Esophagus muscularis mucosa (tissue), 4 donors: ENCODE data around the gene CMTM5. TPM values are rescaled to one million over a fixed set of nuclear protein-coding genes. Genes with fewer than 3 reads are reported as not detected.
A peak's percentile ranks its signal among the peaks of the same experiment; 100 is the strongest.

Source experiments
- DNase-seq: peaks from one replicate; pipeline ENCODE4 v3.0.0-alpha.2; 2017; ENCODE audit errors: extremely low spot score
- H3K27ac ChIP-seq, 4 donors: fragments of 200-600 bp; sonication (generic); replicated peaks in 1 of 4; 1 replicate in 3 of 4; 2 replicates in 1 of 4; pipeline ENCODE4 v1.5.1; 2016 to 2019; ENCODE audit warnings: mild to moderate bottlenecking in 1 of 4
- H3K27me3 ChIP-seq, 4 donors: fragments of 200-600 bp; sonication (generic); one replicate each; pipeline versions ENCODE4 v1.5.1 to v1.6.0; 2016 to 2019
- H3K36me3 ChIP-seq, 4 donors: fragments of 200-600 bp; sonication (generic); one replicate each; pipeline ENCODE4 v1.5.1; 2016 to 2019
- H3K4me1 ChIP-seq, 4 donors: fragments of 200-600 bp; sonication (generic); one replicate each; pipeline ENCODE4 v1.5.1; 2016 to 2019
- H3K4me3 ChIP-seq, 4 donors: fragments of 200-600 bp; sonication (generic); 1 replicate in 2 of 4; 2 replicates in 2 of 4; pipeline ENCODE4 v1.5.1; 2016 to 2019; ENCODE audit warnings: mild to moderate bottlenecking in 4 of 4, moderate library complexity in 1 of 4
- H3K9me3 ChIP-seq, 4 donors: fragments of 200-600 bp; sonication (generic); 1 replicate in 3 of 4; 2 replicates in 1 of 4; pipeline ENCODE4 v1.5.1; 2016 to 2019
- EP300 ChIP-seq: sonication (generic); formaldehyde crosslinking; IDR thresholded peaks from one replicate; pipeline ENCODE4 v1.6.1; 2017; ENCODE audit warnings: antibody characterized with exemption
- POLR2A ChIP-seq: fragments of 450-650 bp; IDR thresholded peaks from one replicate; pipeline ENCODE4 v1.6.1; 2017; ENCODE audit warnings: antibody characterized with exemption, moderate library complexity, mild to moderate bottlenecking, low read depth
- POLR2AphosphoS5 ChIP-seq, 2 donors: sonication (generic); formaldehyde crosslinking; IDR thresholded peaks; one replicate each; pipeline ENCODE4 v1.6.1; 2017; ENCODE audit warnings: antibody characterized with exemption in 2 of 2
- WGBS: methylation state at CpG from one replicate; pipeline ENCODE4 v1.1.5; 2018; 5-methylcytosine and 5-hydroxymethylcytosine counted together
- intact Hi-C: fragments of 100-400 bp; cut with DNase I; formaldehyde crosslinking; loops from one replicate; pipeline ENCODE4 v1.15.1; 2023
- total RNA-seq, 4 donors: library from RNA; depleted of rRNA; stranded (reverse); fragments of >200 nt; gene quantifications; one replicate each; pipeline versions ENCODE4 v1.1.0 to v1.2.1, GENCODE V29; 2016
- TF ChIP-seq, protein P1 (sequence below), 3 experiments: fragments of 200-600 bp in 2 of 3; fragments of 450-650 bp in 1 of 3; sonication (generic) in 2 of 3; IDR thresholded peaks; one replicate each; pipeline ENCODE4 v1.5.1; 2017 to 2019; ENCODE audit warnings: antibody characterized with exemption in 3 of 3, mild to moderate bottlenecking in 2 of 3, moderate library complexity in 1 of 3

Gene CMTM5, protein sequence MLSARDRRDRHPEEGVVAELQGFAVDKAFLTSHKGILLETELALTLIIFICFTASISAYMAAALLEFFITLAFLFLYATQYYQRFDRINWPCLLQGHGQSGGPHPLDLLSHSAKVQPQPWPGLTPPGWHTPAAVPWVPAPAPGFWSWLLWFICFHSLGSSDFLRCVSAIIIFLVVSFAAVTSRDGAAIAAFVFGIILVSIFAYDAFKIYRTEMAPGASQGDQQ
- 1 to 10 TPM in 3 of 4 donors, under 1 TPM in 1; 0.78 to 2.9 (median 1.9) TPM for total RNA-seq

DNA sequence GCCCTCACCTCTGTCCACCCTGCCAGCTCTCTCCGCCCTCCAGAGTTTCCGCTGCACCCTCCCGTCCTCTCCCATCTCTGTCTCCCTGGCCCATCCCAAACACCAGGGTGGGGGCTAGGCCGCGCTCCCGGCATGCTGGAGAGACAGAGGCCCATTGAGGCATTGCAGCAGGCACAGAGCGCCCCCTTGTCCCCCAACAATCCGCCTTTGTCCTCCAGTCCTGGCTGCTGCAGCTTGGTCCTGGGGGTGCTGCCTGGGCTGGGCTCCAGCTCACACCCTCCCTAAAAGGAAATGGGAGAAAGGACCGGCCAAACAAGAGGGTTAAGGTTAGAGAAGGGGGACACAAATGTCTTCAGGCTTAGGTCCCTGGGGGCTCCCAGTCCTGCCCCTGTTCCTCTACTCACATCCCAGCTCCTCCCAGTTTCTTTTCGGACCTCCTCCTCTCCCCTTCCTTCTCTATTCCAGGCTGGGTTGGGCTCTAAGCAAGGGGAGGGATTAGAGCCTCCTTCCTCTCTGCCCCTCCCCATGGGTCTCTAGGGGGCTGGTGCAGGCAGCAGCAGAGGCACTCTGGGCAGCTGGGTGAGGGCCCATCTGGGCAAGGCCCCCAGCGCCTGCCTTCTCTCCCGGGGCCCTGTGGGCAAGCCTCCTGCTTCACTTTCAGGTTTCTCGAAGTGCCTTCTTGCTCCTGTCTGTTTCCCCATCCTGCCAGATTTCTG lies at the start of gene CMTM5:
Gene CMTM5, plus strand, starts transcription at position 565 of the 716 bp plus-strand sequence. CDS start 206 bp downstream, outside the sequence.
- Histone ChIP-seq H3K9me3 (no peaks in the 10 kb centered on the region), H3K4me1 (peaks cover 0 to 23% (median 15%) of the 10 kb centered on the region in 4 donors), H3K4me3 (peak within 1 kb of the TSS; percentile 5 to 34 (median 26)), H3K36me3 (peaks cover 0 to 13% (median 0%) of the 10 kb centered on the region in 4 donors), H3K27ac (peak within 1 kb of the TSS; percentile 20 to 45 (median 34)), H3K27me3 (peaks cover 0 to 16% (median 0%) of the 10 kb centered on the region in 4 donors)
- 40% methylated on average over 13 of the region's 13 CpGs for WGBS
- TF ChIP-seq EP300 (no peak), POLR2A (no peak), POLR2AphosphoS5 (IDR thresholded peaks at IDR 0.05) (no peak)
- TF ChIP-seq, protein P1, sequence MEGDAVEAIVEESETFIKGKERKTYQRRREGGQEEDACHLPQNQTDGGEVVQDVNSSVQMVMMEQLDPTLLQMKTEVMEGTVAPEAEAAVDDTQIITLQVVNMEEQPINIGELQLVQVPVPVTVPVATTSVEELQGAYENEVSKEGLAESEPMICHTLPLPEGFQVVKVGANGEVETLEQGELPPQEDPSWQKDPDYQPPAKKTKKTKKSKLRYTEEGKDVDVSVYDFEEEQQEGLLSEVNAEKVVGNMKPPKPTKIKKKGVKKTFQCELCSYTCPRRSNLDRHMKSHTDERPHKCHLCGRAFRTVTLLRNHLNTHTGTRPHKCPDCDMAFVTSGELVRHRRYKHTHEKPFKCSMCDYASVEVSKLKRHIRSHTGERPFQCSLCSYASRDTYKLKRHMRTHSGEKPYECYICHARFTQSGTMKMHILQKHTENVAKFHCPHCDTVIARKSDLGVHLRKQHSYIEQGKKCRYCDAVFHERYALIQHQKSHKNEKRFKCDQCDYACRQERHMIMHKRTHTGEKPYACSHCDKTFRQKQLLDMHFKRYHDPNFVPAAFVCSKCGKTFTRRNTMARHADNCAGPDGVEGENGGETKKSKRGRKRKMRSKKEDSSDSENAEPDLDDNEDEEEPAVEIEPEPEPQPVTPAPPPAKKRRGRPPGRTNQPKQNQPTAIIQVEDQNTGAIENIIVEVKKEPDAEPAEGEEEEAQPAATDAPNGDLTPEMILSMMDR (IDR thresholded peaks at IDR 0.05), result no peak
- intact Hi-C loops, result no loop called here
- DNase-seq, result no peak

DNA sequence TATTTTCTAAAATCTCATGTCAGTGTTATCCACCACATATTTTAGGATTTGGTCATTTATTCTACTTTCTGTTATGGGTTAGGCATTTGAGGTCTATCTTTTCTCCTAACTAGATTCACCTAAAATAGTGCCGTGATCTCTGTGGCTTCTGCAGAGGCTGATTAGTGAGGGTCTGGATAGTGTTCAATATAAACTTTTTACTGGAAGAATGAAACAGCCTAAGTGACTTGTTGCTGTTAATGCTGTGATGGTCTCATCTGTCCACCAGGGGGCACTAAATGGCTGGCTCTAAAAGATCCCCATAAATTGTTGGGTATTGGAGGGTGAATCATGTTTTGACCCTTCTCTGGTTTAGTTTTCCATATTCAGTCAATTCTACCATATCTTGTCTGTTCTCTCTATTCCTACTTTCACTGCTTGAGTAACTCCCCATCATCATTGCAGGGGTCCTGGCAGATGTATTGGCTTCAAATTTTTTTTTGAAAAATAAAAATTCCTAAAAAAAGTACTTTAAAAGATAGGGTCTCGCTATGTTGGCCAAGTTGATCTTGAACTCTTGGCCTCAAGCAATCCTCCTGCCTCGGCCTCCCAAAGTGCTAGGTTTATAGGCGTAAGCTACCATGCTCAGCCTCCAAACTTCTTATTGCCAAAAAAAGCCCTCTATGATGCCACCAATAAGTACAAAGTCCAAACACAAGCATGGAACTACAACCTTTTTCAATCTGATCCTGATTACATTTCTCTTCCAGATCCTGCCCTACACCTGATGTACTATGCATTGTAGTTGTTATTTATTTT lies 48.7 kb upstream of the CMTM5 start:
- 50% methylated on average over 4 of the region's 4 CpGs for WGBS
- Histone ChIP-seq H3K27me3 (no peaks in the 10 kb centered on the region), H3K9me3 (no peaks in the 10 kb centered on the region), H3K27ac (no peak overlapping the region), H3K4me1 (peaks cover 5 to 15% (median 9%) of the 10 kb centered on the region in 4 donors), H3K4me3 (no peak overlapping the region), H3K36me3 (peaks cover 16 to 32% (median 28%) of the 10 kb centered on the region in 4 donors)
- TF ChIP-seq POLR2AphosphoS5 (IDR thresholded peaks at IDR 0.05), result no peak
- TF ChIP-seq, protein P1 (IDR thresholded peaks at IDR 0.05), result peak; percentile 83 to 85 (median 84)
- no peak for TF ChIP-seq EP300
- no peak for DNase-seq
- intact Hi-C loops, result loop anchor here (1.0 to 5.0 kb wide), 2 partner anchors 52 to 139 kb away; partner anchors contain the start of gene NGDN

DNA sequence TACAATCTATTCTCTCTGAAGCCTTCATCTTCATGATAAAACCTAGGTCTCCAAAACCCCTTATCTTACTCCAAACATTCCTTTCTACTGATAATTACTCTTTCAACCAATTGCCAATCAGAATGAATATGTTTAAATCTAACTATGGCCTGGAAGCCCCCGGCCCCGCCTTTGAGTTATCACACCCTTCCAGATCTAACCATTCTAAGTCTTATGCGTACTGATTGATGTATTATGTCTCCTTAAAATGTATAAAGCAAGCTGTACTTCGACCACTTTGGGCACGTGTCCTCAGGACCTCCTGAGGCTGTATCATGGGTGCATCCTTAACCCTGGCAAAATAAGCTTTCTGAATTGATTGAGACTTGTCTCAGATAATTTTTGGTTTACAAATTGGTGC lies 41.2 kb upstream of the CMTM5 start:
- DNase-seq, result no peak
- no peak for TF ChIP-seq POLR2A
- TF ChIP-seq, protein P1 (IDR thresholded peaks at IDR 0.05), result no peak
- no peak for TF ChIP-seq EP300
- TF ChIP-seq POLR2AphosphoS5 (IDR thresholded peaks at IDR 0.05), result no peak
- 90% methylated on average over 5 of the region's 5 CpGs for whole genome bisulfite sequencing
- no peak overlapping the region for H3K4me3 ChIP-seq
- no peak overlapping the region for H3K27ac ChIP-seq
- no peaks in the 10 kb centered on the region for H3K36me3 ChIP-seq
- peaks cover 0 to 5% (median 0%) of the 10 kb centered on the region in 4 donors for H3K27me3 ChIP-seq
- H3K9me3 ChIP-seq, result no peaks in the 10 kb centered on the region
- intact Hi-C loops, result no loop called here
- no peaks in the 10 kb centered on the region for H3K4me1 ChIP-seq

DNA sequence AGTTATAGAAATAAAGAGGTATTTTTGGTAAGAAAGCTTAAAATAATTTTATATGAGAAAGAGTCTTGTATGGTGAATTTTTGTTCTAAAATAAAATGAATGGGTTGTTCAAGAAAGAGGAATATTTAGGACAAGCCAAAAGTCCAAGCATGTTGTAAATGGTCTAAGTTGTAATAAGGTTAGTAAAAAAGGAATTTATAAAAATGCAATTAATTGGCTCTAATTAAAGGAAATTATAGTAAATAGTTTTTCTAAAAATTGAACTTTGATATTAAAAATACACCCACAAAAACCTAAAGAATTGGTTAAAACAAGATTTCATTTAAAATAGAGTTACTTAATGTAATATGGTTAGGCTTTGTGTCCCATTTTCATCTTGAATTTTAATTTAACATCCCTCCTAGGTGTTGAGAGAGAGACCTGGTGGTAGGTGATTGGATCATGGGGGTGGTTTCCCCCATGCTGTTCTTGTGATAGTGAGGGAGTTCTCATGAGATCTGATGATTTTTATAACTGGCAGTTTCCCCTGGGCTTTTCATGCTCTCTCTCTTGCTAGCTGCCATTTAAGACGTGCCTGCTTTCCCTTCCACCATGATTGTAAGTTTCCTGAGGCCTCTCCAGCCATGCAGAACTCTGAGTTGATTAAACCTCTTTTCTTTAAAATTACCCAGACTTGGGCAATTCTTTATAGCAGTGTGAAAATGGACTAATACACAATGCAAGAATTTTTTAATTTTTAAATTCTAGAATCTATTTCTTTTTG lies 37.2 kb upstream of the CMTM5 start:
- H3K9me3 ChIP-seq, result no peaks in the 10 kb centered on the region
- 86% methylated on average over 1 of the region's 1 CpG for WGBS
- DNase-seq, result no peak
- H3K27me3 ChIP-seq, result no peaks in the 10 kb centered on the region
- no peak overlapping the region for H3K4me3 ChIP-seq
- H3K27ac ChIP-seq, result no peak overlapping the region
- H3K36me3 ChIP-seq, result no peaks in the 10 kb centered on the region
- intact Hi-C loops, result no loop called here
- TF ChIP-seq POLR2A, result no peak
- TF ChIP-seq EP300, result no peak
- TF ChIP-seq, protein P1 (IDR thresholded peaks at IDR 0.05), result no peak
- no peak for TF ChIP-seq POLR2AphosphoS5 (IDR thresholded peaks at IDR 0.05)
- H3K4me1 ChIP-seq, result no peaks in the 10 kb centered on the region
